DND-41 (cell line): ENCODE data around the gene NUP210L.
"Not testable (repeated sequence)": the region's sequence is repeated elsewhere in the genome, so short reads cannot be mapped to it uniquely, and the experiment has no call there.

Experiments used
- ATAC-seq: fragments of 200-7000 bp; cut with Tn5 transposase; 3 replicates; pipeline ENCODE4 v1.9.1; 2021; ENCODE audit warnings: low read depth; ENCODE audit not compliant: insufficient read depth
- DNase-seq: peaks from one replicate; pipeline ENCODE4 v3.0.0-alpha.2; 2020
- H2AFZ ChIP-seq: 2 replicates; pipeline ENCODE4 v1.6.0; 2012; ENCODE audit warnings: low read depth, low read length
- H3K27ac ChIP-seq: 2 replicates; pipeline ENCODE4 v1.5.1; 2012; ENCODE audit warnings: low read length, inconsistent platforms
- H3K27me3 ChIP-seq: fragments of 200-600 bp; sonication (generic); 2 replicates; pipeline ENCODE4 v1.6.0; 2012; ENCODE audit warnings: low read length, mild to moderate bottlenecking, inconsistent platforms; ENCODE audit not compliant: insufficient read depth, poor library complexity
- H3K36me3 ChIP-seq: 2 replicates; pipeline ENCODE4 v1.5.1; 2012; ENCODE audit warnings: low read length, inconsistent platforms; ENCODE audit not compliant: insufficient read depth
- H3K4me1 ChIP-seq: 2 replicates; pipeline ENCODE4 v1.5.1; 2012; ENCODE audit warnings: mild to moderate bottlenecking, low read length; ENCODE audit not compliant: insufficient read depth
- H3K4me2 ChIP-seq: 2 replicates; pipeline ENCODE4 v1.6.0; 2012; ENCODE audit warnings: mild to moderate bottlenecking, moderate library complexity, low read length, inconsistent platforms; ENCODE audit not compliant: insufficient read depth
- H3K4me3 ChIP-seq, 2 experiments: fragments of 200-600 bp in 1 of 2; shearing (Covaris generic) in 1 of 2; 2 replicates each; pipeline ENCODE4 v1.5.1; 2012 to 2016; ENCODE audit warnings: inconsistent platforms in 2 of 2, low read length in 2 of 2, mild to moderate bottlenecking in 2 of 2, low read depth in 1 of 2, moderate library complexity in 1 of 2
- H3K79me2 ChIP-seq: 2 replicates; pipeline ENCODE4 v1.6.0; 2012; ENCODE audit warnings: low read length, inconsistent platforms; ENCODE audit not compliant: insufficient read depth
- H3K9ac ChIP-seq: 2 replicates; pipeline ENCODE4 v1.6.0; 2012; ENCODE audit warnings: low read depth, mild to moderate bottlenecking, inconsistent platforms, low read length, moderate library complexity
- H3K9me3 ChIP-seq: 2 replicates; pipeline ENCODE4 v1.5.1; 2012; ENCODE audit warnings: low read length, moderate library complexity, mild to moderate bottlenecking, inconsistent platforms; ENCODE audit not compliant: insufficient read depth, severe bottlenecking
- H4K20me1 ChIP-seq: 2 replicates; pipeline ENCODE4 v1.6.0; 2012; ENCODE audit warnings: low read length; ENCODE audit not compliant: insufficient read depth
- EZH2 ChIP-seq: IDR thresholded peaks from 3 replicates; pipeline ENCODE4 v1.6.1; 2012; ENCODE audit warnings: borderline replicate concordance, low read depth, mild to moderate bottlenecking, moderate library complexity, low read length, inconsistent platforms; ENCODE audit not compliant: severe bottlenecking
- TF ChIP-seq, protein P1 (sequence below): IDR thresholded peaks from 2 replicates; pipeline ENCODE4 v1.5.1; 2012; ENCODE audit warnings: borderline replicate concordance, low read length, moderate library complexity, mild to moderate bottlenecking; ENCODE audit not compliant: poor library complexity, severe bottlenecking; ENCODE audit errors: extremely low read depth

NUP210L gene

DNA sequence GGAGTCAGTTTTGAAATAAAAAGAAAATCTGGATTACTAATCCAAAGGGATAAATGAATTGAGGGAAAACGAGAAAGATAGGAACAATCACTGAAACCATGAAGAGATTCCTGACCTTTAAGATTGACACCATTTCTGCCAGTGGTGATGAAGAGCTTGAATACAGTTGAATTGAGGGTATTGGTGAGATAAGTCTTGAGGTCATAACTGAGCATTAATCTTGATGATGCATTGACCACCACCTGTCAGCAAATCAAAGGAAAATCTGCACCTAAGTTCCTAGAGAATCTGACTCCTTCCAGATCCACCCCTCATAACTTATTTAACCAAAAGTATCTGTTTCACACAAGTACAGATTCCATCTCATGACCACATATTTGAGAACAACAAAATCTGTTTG, 142.7 kb downstream of the NUP210L start:
- Histone ChIP-seq H3K9me3 (no peaks in the 10 kb centered on the region), H3K27ac (no peak overlapping the region), H3K4me3 (no peak overlapping the region), H4K20me1 (no peaks in the 10 kb centered on the region), H3K9ac (no peak overlapping the region), H3K4me2 (no peak overlapping the region), H2AFZ (no peak overlapping the region), H3K36me3 (no peaks in the 10 kb centered on the region), H3K27me3 (no peaks in the 10 kb centered on the region), H3K4me1 (no peaks in the 10 kb centered on the region), H3K79me2 (no peaks in the 10 kb centered on the region)
- TF ChIP-seq EZH2, result no peak
- TF ChIP-seq, protein P1, sequence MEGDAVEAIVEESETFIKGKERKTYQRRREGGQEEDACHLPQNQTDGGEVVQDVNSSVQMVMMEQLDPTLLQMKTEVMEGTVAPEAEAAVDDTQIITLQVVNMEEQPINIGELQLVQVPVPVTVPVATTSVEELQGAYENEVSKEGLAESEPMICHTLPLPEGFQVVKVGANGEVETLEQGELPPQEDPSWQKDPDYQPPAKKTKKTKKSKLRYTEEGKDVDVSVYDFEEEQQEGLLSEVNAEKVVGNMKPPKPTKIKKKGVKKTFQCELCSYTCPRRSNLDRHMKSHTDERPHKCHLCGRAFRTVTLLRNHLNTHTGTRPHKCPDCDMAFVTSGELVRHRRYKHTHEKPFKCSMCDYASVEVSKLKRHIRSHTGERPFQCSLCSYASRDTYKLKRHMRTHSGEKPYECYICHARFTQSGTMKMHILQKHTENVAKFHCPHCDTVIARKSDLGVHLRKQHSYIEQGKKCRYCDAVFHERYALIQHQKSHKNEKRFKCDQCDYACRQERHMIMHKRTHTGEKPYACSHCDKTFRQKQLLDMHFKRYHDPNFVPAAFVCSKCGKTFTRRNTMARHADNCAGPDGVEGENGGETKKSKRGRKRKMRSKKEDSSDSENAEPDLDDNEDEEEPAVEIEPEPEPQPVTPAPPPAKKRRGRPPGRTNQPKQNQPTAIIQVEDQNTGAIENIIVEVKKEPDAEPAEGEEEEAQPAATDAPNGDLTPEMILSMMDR, result no peak
- ATAC-seq, result no peak
- DNase-seq, result no peak

DNA sequence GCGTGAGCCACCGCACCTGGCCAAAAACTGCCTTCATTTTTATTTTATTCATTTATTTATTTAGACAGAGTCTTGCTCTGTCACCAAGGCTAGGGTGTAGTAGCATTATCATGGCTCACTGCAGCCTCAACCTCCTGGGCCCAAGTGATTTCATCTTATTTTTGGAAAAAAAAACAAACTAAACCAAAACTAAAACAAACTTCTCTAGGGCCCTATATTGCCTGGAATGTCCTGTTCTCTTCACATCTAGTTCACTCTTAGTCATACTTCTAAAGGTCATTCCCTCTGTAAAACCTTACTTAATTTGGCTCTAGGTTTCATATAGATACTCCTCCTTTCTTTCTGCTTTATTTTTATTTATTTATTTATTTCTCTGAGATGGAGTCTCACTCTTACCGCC, 148.7 kb downstream of the NUP210L start:
- H2AFZ ChIP-seq, result no peak overlapping the region
- TF ChIP-seq, protein P1, result no peak
- TF ChIP-seq EZH2, result no peak
- no peak overlapping the region for H3K9ac ChIP-seq

GRCh38 chr1:154000420-154000819, 154.5 kb downstream of the NUP210L start:
- no peak overlapping the region for H3K27ac ChIP-seq
- H3K4me2 ChIP-seq, result no peak overlapping the region
- peaks cover 3% of the 10 kb centered on the region; the same call in 1 of the 2 replicates for H3K36me3 ChIP-seq
- H3K9me3 ChIP-seq, result no peaks in the 10 kb centered on the region
- H4K20me1 ChIP-seq, result no peaks in the 10 kb centered on the region
- no peaks in the 10 kb centered on the region for H3K27me3 ChIP-seq
- DNase-seq (no peak), ATAC-seq (no peak)
- TF ChIP-seq, protein P1, result no peak
- TF ChIP-seq EZH2, result no peak
- no peak overlapping the region for H2AFZ ChIP-seq
- H3K79me2 ChIP-seq, result no peaks in the 10 kb centered on the region
- no peak overlapping the region for H3K4me3 ChIP-seq
- H3K9ac ChIP-seq, result no peak overlapping the region
- no peaks in the 10 kb centered on the region for H3K4me1 ChIP-seq

More for the DNA sequence above, 148.7 kb downstream of the NUP210L start:
- H3K9me3 ChIP-seq, result no peaks in the 10 kb centered on the region
- H3K4me3 ChIP-seq, result no peak overlapping the region
- no peak overlapping the region for H3K4me2 ChIP-seq
- H3K79me2 ChIP-seq, result no peaks in the 10 kb centered on the region
- H3K4me1 ChIP-seq, result no peaks in the 10 kb centered on the region
- no peaks in the 10 kb centered on the region for H3K27me3 ChIP-seq
- ATAC-seq, result no peak
- H3K27ac ChIP-seq, result no peak overlapping the region
- H4K20me1 ChIP-seq, result no peaks in the 10 kb centered on the region
- H3K36me3 ChIP-seq, result no peaks in the 10 kb centered on the region
- DNase-seq, result no peak

DNA sequence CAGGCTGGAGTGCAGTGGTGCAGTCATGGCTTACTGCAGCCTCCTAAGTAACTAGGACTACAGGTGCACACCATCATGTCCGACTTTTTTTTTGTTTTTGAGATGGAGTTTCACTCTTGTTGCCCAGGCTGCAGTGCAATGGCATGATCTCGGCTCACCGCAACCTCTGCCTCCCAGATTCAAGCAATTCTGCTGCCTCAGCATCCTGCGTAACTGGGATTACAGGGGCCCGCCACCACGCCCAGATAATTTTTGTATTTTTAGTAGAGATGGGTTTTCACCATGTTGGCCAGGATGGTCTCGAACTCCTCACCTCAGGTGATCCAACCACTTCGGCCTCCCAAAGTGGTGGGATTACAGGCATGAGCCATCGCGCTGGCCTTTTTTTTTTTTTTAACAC, 158.0 kb downstream of the NUP210L start:
- not testable (repeated sequence) for H2AFZ ChIP-seq, H4K20me1 ChIP-seq, H3K4me2 ChIP-seq, H3K79me2 ChIP-seq, H3K27me3 ChIP-seq, H3K27ac ChIP-seq, DNase-seq, ATAC-seq, H3K9me3 ChIP-seq, H3K9ac ChIP-seq, H3K4me3 ChIP-seq
- Histone ChIP-seq H3K4me1 (peaks cover 11% of the 10 kb centered on the region), H3K36me3 (peaks cover 35% of the 10 kb centered on the region)
